HG02981 (cell line): ENCODE measurements around the gene ALDH3B2.
"Not testable (repeated sequence)": the region's sequence is repeated elsewhere in the genome, so short reads cannot be mapped to it uniquely, and the experiment has no call there.

Experiments used
- ATAC-seq: cut with Tn5 transposase; IDR thresholded peaks from one replicate; pipeline ENCODE4 v1.9.1; 2021; ENCODE audit warnings: mild to moderate bottlenecking, moderate library complexity; ENCODE audit not compliant: unreplicated experiment

The ALDH3B2 gene

GRCh38 chr11:67687986-67688385, 13.6 kb upstream of the ALDH3B2 start:
- ATAC-seq, result no peak

- ATAC-seq, result not testable (repeated sequence)
These were observed 11.4 kb upstream of the ALDH3B2 start for GRCh38 chr11:67685641-67686332.

- ATAC-seq, result not testable (repeated sequence)
These were observed 8.0 kb upstream of the ALDH3B2 start for GRCh38 chr11:67682126-67683034.

GRCh38 chr11:67680696-67681470, 6.5 kb upstream of the ALDH3B2 start:
- no peak for ATAC-seq

GRCh38 chr11:67675058-67675747, 780 bp upstream of the ALDH3B2 start:
- ATAC-seq, result no peak

GRCh38 chr11:67673902-67674301, 521 bp downstream of the ALDH3B2 start:
- no peak for ATAC-seq

GRCh38 chr11:67673358-67673757, 1.1 kb downstream of the ALDH3B2 start:
- ATAC-seq, result no peak

GRCh38 chr11:67671211-67671520, 3.3 kb downstream of the ALDH3B2 start:
- ATAC-seq, result no peak

- no peak for ATAC-seq
These were observed 3.9 kb downstream of the ALDH3B2 start for GRCh38 chr11:67670316-67671210.

GRCh38 chr11:67668192-67668551, 6.3 kb downstream of the ALDH3B2 start:
- ATAC-seq, result no peak

GRCh38 chr11:67667490-67668191, 6.8 kb downstream of the ALDH3B2 start:
- no peak for ATAC-seq

GRCh38 chr11:67666676-67667489, 7.5 kb downstream of the ALDH3B2 start:
- no peak for ATAC-seq

- no peak for ATAC-seq
These were observed 8.1 kb downstream of the ALDH3B2 start for GRCh38 chr11:67666303-67666645.

- ATAC-seq, result no peak
These were observed 8.7 kb downstream of the ALDH3B2 start for GRCh38 chr11:67665541-67666302.

GRCh38 chr11:67664696-67665540, 9.5 kb downstream of the ALDH3B2 start:
- ATAC-seq, result no peak

GRCh38 chr11:67664213-67664585, 10.2 kb downstream of the ALDH3B2 start:
- no peak for ATAC-seq
